HG02973 (cell line): Measurements from ENCODE around the gene EHMT1.

Experiments used
- ATAC-seq: cut with Tn5 transposase; IDR thresholded peaks from one replicate; pipeline ENCODE4 v1.9.1; 2021; ENCODE audit warnings: moderate library complexity; ENCODE audit not compliant: unreplicated experiment

Gene EHMT1

DNA sequence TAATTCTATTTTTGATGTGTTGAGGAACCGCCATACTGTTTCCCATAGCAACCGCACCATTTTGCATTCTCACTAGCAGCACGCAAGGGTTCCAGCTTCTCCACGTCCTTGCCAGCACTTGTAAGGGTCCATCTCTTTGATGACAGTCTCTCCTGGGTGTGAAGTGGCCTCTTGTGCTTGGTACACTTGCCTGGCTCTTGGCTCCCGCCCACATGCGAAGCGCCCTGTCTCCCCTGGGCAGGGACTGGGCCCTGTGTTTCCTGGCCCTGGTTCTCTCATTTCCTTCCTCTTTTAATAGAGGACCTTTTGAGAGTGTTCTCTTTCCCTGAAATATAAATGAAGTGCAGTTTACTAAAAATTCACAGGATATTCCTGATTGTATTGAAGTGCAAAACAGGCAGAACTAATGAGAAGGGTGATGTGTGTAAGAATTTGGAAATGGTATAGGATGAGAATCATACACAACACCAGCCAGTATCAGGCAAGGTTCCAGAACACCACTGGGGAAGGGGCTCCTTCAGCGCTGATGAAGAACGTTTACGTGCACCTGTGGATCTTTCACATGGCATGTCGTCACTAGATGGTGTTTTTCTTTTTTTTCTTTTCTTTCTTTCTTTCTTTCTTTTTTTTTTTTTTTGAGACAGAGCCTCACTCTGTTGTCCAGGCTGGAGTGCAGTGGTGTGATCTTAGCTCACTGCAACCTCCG is 73.0 kb downstream of the EHMT1 start:
- no peak for ATAC-seq

DNA sequence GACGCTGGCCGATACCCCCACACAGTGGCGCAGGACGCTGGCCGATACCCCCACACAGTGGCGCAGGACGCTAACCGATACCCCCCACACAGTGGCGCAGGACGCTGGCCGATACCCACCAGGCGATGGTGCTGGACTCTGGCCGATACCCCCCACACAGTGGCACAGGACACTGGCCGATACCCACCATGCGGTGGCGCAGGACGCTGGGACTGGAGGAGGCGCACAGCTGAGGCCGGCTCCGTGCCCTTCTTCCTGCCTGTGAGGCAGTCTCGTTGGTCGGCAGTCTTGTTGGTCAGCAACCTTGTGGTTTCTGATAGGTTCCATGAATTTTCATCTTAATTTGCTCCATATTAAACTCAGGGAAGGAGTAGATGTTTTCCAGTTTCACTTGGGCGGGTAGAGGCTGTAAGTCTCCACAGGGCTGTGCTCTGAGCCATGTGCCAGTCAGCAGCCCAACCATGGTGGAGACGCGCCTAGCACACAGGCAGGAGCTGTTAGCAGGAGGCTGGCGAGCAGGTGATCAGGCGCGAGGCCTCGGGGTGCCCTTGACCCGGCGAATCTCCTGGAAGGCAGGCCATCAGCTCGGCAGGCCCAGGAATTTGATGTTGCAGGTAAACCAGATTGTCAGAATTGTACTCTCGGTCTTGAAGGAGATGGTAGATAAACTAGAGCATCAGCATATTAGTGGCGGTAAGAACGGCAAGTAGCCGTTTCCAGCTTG is 75.6 kb downstream of the EHMT1 start:
- no peak for ATAC-seq

DNA sequence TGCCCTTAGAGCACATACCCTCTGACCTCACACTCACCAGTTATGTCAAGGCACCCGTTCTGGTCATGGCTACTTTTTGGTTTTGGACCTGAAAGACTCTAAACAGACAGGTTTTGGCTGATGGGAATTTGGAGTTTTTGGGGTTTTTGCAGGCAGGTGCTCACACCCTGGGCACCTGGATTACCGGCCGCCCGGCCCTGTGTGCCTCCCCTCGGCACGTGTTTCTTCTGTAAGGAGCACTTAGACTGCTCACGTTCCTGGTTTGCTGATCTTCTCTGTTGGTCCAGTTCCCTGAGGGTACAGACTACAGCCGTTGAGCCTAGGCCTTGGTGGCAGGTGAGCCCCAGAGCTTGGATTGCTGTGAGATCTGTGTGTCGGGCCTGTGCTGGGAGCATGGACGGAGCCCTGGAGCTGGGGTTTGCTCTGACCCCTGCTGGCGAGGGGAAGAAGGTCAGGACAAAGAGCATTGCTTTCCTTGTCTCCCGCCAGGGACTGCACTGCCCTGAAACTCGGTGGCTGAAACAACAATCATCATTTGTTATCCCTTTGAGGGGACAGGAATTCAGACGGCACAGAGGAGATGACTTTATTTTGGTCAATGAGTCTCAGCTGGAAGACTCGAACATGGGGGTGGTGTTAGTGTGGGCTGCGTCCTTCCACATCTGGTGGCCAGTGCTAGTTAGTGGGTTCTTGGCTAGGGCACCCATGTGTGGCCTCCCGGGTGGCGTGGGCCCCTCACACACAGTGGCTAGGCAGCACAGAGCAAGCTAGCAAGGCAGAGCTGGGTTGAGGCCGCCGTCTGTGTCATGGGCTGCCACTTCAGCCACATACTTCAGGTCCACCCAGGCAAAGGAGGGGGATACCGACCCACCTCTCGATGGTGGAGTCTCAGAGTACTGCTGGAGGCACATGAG is 76.4 kb downstream of the EHMT1 start:
- ATAC-seq: no peak

DNA sequence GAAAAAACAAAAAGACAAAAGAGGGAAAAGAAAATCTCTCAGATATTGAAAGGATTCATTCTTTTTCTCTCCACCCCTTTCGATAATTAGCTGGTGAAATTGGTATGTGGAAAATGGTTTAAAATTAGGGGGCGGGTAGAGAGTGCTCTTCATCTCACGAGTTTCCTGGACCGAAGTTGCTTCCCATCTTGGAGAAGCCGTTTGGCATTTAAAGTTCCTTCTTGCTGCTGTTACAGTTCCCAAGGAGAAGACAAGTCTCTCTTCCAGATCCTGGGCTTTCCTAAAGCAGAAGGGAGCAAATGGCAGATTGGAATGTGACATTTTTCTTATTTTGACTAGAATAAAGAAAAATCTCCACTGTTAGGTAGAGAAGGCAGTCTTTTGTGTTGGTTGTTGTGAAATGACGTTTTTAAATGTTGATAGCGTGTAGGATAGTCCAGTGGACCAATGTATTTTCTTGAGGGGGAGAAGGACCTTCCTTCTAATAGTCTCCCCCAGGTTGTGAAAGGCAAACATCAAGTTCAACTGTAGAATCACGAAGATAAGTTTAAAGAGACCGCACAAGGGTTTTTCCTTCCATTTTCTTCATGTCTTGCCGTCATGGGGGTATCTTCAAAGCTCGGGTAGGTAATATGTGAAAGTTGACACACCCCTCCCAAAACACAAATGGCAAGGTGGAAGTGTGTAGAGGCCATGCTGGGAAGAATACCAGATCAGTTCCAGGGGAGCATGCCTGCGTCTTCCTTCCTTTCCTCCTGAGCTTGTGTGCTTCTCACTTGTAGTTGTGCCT is 77.5 kb downstream of the EHMT1 start:
- no peak for ATAC-seq

GRCh38 chr9:137697193-137697592 is 78.4 kb downstream of the EHMT1 start:
- no peak for ATAC-seq

- no peak for ATAC-seq
Observed at GRCh38 chr9:137697832-137698231, 79.0 kb downstream of the EHMT1 start.

DNA sequence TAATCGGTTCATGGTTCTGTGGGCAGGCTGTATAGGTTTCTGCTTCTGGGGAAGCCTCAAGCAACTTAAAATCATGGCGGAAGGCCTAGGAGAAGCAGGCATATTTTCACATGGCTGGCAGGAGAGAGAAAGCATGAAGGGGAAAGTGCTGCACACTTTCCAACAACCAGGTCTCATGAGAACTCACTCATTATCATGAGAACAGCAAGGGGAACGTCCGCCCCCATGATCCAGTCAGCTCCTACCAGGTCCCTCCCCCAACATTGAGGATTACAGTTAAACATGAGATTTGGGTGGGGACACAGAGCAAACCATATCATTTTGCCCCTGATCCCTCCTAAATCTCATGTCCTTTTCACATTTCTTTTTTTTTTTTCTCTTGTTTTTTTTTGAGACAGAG is 82.1 kb downstream of the EHMT1 start:
- ATAC-seq: no peak

DNA sequence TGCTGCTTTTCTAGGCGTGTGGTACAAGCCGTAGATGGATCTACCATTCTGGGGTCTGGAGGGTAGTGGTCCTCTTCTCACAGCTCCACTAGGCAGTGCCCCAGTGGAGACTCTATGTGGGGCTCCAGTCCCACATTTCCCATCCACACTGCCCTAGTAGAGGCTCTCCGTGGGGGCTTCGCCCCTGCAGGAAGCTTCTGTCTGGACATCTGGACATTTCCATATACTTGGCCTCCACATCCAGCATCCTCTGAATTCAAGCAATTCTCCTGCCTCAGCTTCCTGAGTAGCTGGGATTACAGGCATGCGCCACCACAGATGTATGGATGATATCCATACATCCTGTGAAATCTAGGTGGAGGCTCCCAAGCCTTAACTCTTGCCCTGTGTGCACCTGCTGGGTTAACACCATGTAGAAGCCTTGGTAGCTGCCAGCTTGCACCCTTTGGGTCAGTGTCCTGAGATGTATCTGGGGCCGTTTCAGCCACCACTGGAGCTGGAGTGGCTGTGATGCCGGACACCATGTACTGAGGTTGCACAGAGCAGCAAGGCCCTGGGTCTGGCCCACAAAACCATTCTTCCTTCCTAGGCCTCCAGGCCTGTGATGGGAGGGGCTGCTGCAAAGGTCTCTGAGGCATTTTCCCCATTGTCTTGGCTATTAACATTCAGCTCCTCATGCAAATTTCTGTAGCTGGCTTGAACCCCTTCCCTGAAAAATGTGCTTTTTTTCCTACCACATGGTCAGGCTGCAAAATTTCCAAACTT is 84.0 kb downstream of the EHMT1 start:
- no peak for ATAC-seq

DNA sequence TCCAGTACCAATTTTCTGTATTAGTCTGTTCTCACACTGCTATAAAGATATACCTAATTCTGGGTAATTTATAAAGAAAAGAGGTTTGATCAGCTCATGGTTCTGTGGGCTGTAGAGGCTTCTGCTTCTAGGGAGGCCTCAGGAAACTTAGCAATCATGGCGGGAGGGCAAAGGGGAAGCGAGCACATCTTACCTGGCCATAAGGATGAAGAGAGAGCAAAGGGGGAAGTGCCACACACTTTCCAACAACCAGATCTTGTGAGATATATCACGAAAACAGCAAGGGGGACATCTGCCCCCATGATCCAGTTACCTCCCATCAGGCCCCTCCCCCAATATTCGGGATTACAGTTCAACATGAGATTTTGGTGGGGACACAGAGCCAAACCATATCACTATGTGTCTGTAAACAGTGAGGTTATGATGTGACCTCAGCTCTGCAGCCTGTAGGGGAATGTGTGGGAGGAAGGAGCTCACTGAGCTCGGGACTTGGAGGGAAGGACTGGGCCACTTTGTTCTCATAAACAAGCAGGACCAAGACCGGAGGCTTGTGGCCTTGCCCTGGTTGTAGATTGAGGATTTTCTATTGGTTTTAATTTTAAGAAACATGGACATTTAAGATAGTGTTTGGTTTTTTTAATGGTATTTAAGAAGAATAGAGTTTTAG is 85.2 kb downstream of the EHMT1 start:
- ATAC-seq: no peak

GRCh38 chr9:137705443-137705863 is 86.6 kb downstream of the EHMT1 start:
- ATAC-seq: no peak

GRCh38 chr9:137705906-137706305 is 87.1 kb downstream of the EHMT1 start:
- ATAC-seq: no peak

- no peak for ATAC-seq
Observed at GRCh38 chr9:137707361-137707760, 88.6 kb downstream of the EHMT1 start.

- ATAC-seq: no peak
Observed at GRCh38 chr9:137708590-137709284, 89.9 kb downstream of the EHMT1 start.

GRCh38 chr9:137709411-137710101 is 90.8 kb downstream of the EHMT1 start:
- ATAC-seq: no peak

DNA sequence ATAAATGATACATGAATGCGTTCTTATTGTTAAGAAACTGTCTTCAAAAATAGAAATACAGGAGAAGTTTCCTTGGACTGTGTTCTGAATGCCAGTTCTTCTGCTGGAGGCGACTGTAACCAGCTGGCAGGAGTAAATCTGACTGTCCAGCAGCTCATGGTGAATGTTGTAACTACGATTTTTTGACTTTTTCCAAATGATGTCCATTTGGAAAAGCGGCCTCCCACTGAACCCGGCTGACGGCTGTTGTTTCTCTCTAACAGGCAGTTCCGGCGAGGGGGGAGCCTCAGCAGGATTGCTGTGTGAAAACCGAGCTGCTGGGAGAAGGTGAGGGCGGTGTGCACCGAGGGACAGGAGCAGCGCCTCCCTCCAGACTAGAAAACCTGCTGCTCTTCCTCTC is 91.9 kb downstream of the EHMT1 start:
- no peak for ATAC-seq

DNA sequence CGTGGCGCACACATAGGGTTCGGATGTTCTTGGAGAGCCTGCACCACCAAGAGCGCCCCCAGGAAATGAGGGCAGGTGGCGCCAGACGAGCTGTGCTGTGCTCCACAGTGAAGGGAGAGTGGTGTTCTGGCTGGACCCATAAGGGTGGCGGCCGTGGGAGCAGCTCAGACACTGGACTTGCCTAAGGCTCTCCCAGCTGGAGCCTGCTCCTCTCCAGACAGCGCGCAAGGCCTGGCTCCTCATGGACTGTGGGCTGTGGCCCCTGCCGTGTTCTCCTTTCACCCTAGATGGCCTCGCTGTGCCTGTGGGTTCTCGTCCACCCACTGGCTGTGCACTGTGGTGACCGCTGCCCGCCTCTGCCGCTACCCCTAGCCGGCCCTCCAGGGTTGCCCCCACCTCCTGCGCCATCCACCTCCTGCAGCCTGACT is 92.9 kb downstream of the EHMT1 start:
- no peak for ATAC-seq

- ATAC-seq: no peak
Observed at GRCh38 chr9:137715321-137715720, 96.5 kb downstream of the EHMT1 start.
